ENCODE data around the gene DNAH6.

Gene DNAH6

GRCh38 chr2:84723831-84724230 lies 207.5 kb downstream of the DNAH6 start:
- DNase-seq (ENCODE audit: low spot score): no peak
- Histone ChIP-seq H3K4me1 (ENCODE audit: insufficient read depth, poor library complexity, severe bottlenecking) (no peaks in the 10 kb centered on the region), H3K9me3 (ENCODE audit: severe bottlenecking) (no peaks in the 10 kb centered on the region), H3K27me3 (ENCODE audit: insufficient read depth, poor library complexity, severe bottlenecking) (no peaks in the 10 kb centered on the region), H3K4me3 (ENCODE audit: severe bottlenecking) (no peak overlapping the region), H3K36me3 (ENCODE audit: low read depth) (no peaks in the 10 kb centered on the region), H3K27ac (ENCODE audit: poor library complexity, severe bottlenecking) (no peak overlapping the region)
- TF ChIP-seq, protein P1, sequence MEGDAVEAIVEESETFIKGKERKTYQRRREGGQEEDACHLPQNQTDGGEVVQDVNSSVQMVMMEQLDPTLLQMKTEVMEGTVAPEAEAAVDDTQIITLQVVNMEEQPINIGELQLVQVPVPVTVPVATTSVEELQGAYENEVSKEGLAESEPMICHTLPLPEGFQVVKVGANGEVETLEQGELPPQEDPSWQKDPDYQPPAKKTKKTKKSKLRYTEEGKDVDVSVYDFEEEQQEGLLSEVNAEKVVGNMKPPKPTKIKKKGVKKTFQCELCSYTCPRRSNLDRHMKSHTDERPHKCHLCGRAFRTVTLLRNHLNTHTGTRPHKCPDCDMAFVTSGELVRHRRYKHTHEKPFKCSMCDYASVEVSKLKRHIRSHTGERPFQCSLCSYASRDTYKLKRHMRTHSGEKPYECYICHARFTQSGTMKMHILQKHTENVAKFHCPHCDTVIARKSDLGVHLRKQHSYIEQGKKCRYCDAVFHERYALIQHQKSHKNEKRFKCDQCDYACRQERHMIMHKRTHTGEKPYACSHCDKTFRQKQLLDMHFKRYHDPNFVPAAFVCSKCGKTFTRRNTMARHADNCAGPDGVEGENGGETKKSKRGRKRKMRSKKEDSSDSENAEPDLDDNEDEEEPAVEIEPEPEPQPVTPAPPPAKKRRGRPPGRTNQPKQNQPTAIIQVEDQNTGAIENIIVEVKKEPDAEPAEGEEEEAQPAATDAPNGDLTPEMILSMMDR (IDR thresholded peaks at IDR 0.05; ENCODE audit: poor library complexity, severe bottlenecking): no peak
- ATAC-seq (ENCODE audit: low read depth): no peak

DNA sequence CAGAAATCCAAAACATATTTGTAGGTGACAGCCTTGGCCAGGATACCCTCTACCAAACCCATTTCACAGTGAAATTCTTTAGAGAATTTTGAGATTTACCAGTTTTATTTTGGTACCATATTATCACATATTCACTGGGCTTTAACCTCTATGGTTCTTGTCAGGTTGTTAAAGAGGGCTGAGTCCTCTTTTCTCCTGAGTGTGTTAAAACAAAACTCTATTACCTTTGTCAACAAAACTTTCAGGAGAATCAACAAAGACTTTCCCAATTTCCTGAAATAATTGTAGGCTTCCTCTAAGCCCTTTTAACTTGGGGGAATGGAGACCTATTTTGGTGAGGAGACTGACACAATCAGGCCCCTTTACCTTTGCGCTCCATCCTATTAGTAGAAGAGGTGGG lies 209.4 kb downstream of the DNAH6 start:
- no peaks in the 10 kb centered on the region for H3K27me3 ChIP-seq (ENCODE audit: insufficient read depth, poor library complexity, severe bottlenecking)
- H3K27ac ChIP-seq (ENCODE audit: poor library complexity, severe bottlenecking): no peak overlapping the region
- ATAC-seq (ENCODE audit: low read depth): no peak
- no peak overlapping the region for H3K4me3 ChIP-seq (ENCODE audit: severe bottlenecking)
- no peaks in the 10 kb centered on the region for H3K36me3 ChIP-seq (ENCODE audit: low read depth)
- TF ChIP-seq, protein P1 (IDR thresholded peaks at IDR 0.05; ENCODE audit: poor library complexity, severe bottlenecking): no peak
- DNase-seq (ENCODE audit: low spot score): no peak
- no peaks in the 10 kb centered on the region for H3K4me1 ChIP-seq (ENCODE audit: insufficient read depth, poor library complexity, severe bottlenecking)
- H3K9me3 ChIP-seq (ENCODE audit: severe bottlenecking): no peaks in the 10 kb centered on the region

DNA sequence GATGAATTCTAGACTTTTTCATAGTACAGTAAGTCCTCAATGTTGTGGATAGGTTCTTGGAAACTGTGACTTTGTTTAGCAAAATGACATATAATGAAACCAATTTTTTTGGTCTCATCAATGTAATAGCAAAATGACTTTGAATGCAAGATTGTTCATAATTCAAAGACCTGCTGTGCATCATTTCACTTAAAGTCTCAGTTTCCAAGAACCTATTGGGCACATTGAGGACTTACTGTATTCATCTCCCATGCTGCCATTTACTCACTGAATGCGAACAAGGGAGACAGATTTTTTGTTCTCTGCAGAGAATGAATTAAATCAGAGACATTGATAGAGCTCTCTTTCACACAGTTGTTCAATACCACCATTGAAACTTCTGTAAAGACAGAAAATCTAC lies 211.0 kb downstream of the DNAH6 start:
- ATAC-seq (ENCODE audit: low read depth): no peak

DNA sequence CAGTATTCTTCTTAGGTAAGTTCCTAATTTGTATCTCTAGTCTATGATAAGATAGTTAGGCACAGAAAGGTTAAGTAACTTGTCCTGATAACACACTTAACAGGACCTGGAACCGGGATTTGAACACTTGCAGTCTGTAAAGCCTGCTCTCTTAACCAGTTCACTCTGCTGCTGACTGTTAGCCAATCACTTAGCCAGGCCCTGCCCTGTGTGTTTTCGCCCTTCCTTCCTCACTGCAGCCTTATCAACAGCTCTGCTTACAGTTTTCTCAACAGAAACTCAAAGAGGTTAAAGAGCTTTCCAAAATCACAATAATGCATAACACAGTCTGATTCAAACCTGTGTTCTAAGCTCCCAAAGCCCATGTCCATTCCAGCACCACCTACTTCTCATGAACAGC lies 212.9 kb downstream of the DNAH6 start:
- Histone ChIP-seq H3K36me3 (ENCODE audit: low read depth) (no peaks in the 10 kb centered on the region), H3K27ac (ENCODE audit: poor library complexity, severe bottlenecking) (no peak overlapping the region), H3K9me3 (ENCODE audit: severe bottlenecking) (no peaks in the 10 kb centered on the region), H3K4me1 (ENCODE audit: insufficient read depth, poor library complexity, severe bottlenecking) (no peaks in the 10 kb centered on the region), H3K4me3 (ENCODE audit: severe bottlenecking) (no peak overlapping the region), H3K27me3 (ENCODE audit: insufficient read depth, poor library complexity, severe bottlenecking) (no peaks in the 10 kb centered on the region)
- DNase-seq (ENCODE audit: low spot score) (no peak), ATAC-seq (ENCODE audit: low read depth) (no peak)
- TF ChIP-seq, protein P1 (IDR thresholded peaks at IDR 0.05; ENCODE audit: poor library complexity, severe bottlenecking): no peak

More for the DNA sequence above, 211.0 kb downstream of the DNAH6 start:
- Histone ChIP-seq H3K9me3 (ENCODE audit: severe bottlenecking) (no peaks in the 10 kb centered on the region), H3K27ac (ENCODE audit: poor library complexity, severe bottlenecking) (no peak overlapping the region), H3K36me3 (ENCODE audit: low read depth) (no peaks in the 10 kb centered on the region), H3K4me1 (ENCODE audit: insufficient read depth, poor library complexity, severe bottlenecking) (no peaks in the 10 kb centered on the region), H3K4me3 (ENCODE audit: severe bottlenecking) (no peak overlapping the region), H3K27me3 (ENCODE audit: insufficient read depth, poor library complexity, severe bottlenecking) (no peaks in the 10 kb centered on the region)
- no peak for DNase-seq (ENCODE audit: low spot score)
- TF ChIP-seq, protein P1 (IDR thresholded peaks at IDR 0.05; ENCODE audit: poor library complexity, severe bottlenecking): no peak

DNA sequence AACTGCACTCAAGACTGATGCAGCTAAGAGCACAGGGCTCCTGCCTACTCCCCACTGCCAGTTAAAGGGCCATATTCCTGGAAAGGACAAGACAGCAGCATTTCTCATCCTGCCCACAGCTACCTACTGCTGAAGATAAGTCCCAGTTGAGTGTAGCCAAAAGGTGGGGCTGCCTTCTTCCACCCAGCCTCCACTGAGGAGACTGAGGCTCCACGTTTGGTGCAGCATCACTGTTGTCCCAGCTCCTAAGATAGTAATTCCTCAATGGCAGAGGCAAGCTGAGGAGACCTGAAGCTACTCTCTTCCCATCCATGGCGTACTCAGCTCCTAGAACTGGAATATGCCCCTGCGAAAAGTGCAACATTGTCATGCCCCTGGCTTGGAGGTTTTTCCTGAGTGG lies 214.9 kb downstream of the DNAH6 start:
- Histone ChIP-seq H3K9me3 (ENCODE audit: severe bottlenecking) (no peaks in the 10 kb centered on the region), H3K27ac (ENCODE audit: poor library complexity, severe bottlenecking) (no peak overlapping the region), H3K4me3 (ENCODE audit: severe bottlenecking) (no peak overlapping the region), H3K27me3 (ENCODE audit: insufficient read depth, poor library complexity, severe bottlenecking) (no peaks in the 10 kb centered on the region), H3K36me3 (ENCODE audit: low read depth) (no peaks in the 10 kb centered on the region), H3K4me1 (ENCODE audit: insufficient read depth, poor library complexity, severe bottlenecking) (no peaks in the 10 kb centered on the region)
- TF ChIP-seq, protein P1 (IDR thresholded peaks at IDR 0.05; ENCODE audit: poor library complexity, severe bottlenecking): no peak
- no peak for ATAC-seq (ENCODE audit: low read depth)
- no peak for DNase-seq (ENCODE audit: low spot score)
